Islet precursor cell (in vitro differentiated cells): ENCODE measurements around the gene PSMC3.
A peak's percentile ranks its signal among the peaks of the same experiment; 100 is the strongest.

Source experiments
- DNase-seq: peaks from one replicate; pipeline ENCODE4 v3.0.0-alpha.2; 2018

PSMC3 gene

GRCh38 chr11:47393163-47394049, 32.8 kb downstream of the PSMC3 start:
- peak; percentile 70 for DNase-seq

GRCh38 chr11:47392546-47393162, 33.6 kb downstream of the PSMC3 start:
- DNase-seq, result no peak

DNA sequence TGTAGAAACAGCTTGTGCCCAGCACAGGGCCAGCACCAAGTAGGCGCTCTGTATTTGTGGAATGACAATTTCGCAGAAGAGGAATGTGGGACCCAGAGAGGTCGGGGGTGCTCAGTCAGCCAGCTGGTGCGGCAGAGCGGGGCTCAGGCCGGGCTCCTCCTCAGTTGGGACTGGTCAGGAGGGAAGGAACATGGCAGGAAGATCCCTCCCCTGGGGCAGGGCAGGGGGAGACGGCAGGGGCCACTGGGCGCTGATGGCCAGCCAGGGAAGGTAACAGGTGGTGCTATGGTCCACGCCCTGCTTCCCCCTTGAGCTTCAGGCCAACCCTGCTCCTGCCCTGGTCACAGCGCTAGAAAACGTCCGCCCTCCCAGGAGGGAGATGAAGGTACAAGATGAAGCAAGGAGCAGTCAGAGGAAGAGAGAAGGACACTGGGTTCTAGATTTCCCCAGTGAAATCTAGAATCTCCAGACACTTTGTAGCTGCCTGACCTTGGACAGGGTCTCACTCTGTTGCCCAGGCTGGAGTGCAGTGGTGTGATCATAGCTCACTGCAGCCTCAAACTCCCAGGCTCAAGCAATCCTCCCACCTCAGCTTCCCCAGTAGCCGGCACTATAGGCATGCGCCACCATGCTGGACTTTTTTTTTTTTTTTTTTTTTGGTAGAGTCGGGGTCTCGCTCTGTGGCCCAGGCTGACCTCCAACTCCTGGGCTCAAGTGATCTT, 34.4 kb downstream of the PSMC3 start:
- DNase-seq, result no peak

DNA sequence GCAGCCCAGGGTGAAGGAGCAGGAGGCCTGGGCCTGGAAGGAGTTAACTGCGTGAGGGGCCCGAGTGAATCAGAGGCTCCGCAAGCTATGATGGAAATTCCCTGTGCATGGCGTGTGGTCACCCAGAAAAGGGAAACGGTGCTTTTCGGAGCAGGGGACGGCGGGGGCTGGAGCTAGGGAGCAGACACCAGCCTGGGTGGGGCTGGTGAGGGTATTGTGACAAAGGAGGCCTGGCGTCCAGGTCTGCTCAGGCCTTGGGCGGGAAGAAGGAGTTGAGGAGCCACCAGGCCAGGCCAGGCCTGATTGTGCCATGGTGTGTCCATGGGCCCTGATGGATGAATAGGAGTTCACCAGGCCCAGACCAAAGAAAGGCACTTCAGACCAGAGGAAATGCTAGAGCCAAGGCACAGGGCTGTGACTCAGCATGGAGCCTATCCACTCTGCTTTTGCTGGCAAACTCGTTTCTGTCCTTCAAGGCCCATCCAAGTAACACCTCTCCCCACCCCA, 35.1 kb downstream of the PSMC3 start:
- peak; percentile 69 for DNase-seq

DNA sequence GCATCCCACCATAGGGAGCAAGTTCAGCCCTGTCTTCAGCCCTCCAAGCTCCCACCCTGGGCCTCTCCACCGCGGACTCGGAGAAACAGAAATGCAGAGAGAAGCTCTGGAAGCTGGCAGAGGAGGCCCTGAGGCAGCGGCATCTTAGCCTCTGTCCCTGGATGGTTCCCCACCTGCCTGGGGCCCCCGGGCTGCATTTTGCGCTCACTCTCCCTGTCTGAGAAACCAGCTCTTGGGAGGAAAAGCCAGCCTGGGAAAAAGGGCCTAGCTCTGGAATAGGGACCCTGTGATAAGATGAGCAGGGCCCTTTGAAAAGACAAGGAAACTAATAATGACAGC, 35.8 kb downstream of the PSMC3 start:
- no peak for DNase-seq

DNA sequence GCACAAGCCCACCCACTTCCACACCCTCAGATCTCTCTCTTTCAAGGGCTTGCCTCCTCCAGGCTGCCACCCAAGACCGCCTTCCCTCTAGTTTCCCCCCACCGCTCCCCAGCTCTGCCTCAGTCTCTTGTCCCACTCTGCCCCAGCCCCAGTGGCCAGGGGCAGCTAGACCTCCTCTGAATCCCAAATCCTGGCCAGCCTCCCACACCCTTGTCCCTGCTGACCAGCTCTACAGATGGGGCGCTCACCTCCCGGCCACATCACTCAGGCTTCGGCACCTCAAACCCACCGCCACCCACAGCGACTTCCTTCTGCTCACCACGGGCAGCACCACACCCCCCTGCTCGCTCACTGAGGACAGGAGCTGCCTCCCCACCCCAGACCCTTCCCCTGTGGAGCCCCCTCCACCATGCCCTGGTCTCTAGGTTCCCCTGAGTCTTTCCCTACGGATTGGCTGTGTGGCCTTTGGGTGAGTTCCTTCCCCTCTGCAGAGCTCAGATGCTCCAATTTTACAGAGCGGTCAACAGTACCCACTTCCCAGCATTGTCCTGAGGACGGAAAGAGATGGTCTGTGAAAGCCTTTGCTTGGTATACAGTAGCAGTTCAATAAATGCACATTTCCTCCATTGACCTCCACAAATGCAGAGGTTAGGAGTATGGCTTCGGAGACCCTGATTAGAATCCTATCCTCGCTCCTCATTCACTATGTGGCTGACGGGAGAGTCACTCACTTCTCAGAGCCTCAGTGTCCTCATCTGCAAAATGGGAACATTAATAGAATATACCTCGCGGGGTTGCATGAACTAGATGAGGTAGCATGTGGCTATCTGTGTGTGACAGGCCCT, 36.4 kb downstream of the PSMC3 start:
- no peak for DNase-seq

- DNase-seq, result no peak
Observed at GRCh38 chr11:47388697-47389576, 37.3 kb downstream of the PSMC3 start.

DNA sequence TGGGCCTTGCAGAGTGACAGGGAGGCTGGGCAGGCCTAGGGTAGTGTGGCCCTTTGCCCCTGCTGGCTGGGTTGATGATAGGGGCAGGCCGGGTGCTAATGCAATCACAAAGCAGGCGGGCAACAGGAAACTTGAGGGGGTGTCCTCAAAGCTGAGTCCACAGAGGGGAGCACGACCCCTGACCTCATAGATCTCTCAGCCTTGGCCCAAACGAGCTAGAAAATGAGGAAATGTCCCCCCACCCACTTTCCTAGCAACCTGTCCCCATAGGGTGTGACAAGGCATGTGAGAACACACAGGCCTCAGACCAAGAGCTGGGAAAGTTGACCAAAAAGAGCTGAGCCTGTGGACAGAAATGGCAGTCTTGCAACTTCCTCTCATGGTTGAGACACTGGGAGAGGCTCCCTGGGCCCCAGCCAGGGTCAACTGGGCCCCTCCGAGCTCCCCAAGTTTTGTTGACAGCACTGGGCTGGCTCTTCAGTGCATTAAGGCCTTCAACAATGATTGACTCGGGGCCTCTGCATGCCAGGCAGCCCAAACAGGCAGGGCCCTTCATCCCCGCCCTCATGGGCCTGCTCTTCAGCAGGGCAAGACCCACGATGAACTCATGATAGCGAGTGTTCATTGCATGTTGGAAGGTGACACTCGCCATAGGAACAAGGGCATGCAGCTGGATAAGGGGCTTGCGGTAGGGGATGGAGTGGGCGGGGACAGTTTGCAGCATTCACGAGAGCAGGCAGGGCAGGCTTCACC, 38.1 kb downstream of the PSMC3 start:
- DNase-seq, result no peak

- DNase-seq, result no peak
Observed at GRCh38 chr11:47384498-47384897, 41.7 kb downstream of the PSMC3 start.

GRCh38 chr11:47383071-47383470, 43.2 kb downstream of the PSMC3 start:
- DNase-seq, result no peak

- no peak for DNase-seq
Observed at GRCh38 chr11:47380078-47380477, 46.2 kb downstream of the PSMC3 start.

DNA sequence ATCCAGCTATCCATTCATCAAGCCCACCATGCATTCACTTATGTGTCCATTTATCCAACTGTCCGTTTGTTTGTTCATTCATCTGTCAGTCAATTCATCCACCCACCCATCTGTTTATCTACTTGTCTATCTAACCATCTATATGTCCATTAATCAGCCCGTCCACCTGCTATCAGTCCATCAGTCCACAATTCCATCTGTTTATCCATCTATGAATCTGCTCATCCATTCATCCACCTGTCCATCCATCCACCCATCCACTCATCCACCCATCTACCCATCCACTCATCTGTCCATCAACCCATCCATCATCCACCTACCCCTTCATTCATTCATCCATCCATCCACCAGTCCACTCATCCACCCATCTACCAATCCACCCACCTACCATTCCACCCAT, 46.9 kb downstream of the PSMC3 start:
- no peak for DNase-seq

- no peak for DNase-seq
Observed at GRCh38 chr11:47378836-47379170, 47.4 kb downstream of the PSMC3 start.

- DNase-seq, result no peak
Observed at GRCh38 chr11:47378010-47378835, 48.0 kb downstream of the PSMC3 start, which contains the start of gene SPI1. Gene SPI1 (minus strand): TSS chr11:47378547. CDS start chr11:47378353, 194 bp downstream.

- DNase-seq, result no peak
Observed at GRCh38 chr11:47377571-47378009, 48.6 kb downstream of the PSMC3 start.

DNA sequence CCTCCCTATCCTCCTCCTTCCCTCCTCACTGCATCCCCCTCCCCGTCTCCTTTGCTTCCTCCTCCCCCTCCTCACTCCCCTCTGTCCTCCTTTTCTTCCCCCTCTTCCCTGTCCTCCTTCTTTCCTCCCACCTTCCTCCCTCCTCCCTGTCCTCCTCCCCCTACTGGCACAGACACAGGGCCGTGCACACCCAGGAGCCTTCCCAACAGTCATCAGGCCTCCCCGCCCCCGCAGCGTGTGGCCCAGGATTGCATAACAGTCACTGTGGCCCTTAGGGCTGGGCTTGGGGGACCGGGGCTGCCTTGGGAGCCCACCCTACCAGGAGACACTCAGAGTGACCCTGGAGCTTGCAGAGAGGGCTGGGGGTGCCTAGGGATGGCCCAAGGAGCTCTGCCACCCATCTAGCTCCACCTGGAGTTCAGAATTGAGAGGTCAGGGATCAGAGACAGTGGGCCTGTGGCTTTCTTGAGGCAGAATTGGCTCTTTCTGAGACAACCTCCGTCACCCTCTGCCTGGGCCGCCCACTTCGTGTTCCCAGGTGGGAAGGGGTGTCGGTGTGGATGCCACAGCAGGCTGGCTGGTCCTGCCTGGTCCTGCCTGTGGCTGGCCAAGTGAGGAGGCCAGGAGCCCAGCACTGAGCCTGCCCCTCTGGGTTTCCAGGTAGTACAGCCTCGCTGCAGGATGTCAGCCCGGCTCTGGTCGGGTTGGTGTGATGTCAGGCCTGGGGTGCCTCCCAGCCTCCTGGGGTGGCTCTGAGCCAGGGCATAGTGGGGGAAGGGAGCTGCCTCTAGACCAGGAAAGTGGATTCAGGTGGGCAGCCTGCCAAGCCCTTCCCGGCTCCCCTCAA, 49.5 kb downstream of the PSMC3 start:
- DNase-seq, result no peak

- no peak for DNase-seq
Observed at GRCh38 chr11:47376107-47376524, 50.1 kb downstream of the PSMC3 start.

DNA sequence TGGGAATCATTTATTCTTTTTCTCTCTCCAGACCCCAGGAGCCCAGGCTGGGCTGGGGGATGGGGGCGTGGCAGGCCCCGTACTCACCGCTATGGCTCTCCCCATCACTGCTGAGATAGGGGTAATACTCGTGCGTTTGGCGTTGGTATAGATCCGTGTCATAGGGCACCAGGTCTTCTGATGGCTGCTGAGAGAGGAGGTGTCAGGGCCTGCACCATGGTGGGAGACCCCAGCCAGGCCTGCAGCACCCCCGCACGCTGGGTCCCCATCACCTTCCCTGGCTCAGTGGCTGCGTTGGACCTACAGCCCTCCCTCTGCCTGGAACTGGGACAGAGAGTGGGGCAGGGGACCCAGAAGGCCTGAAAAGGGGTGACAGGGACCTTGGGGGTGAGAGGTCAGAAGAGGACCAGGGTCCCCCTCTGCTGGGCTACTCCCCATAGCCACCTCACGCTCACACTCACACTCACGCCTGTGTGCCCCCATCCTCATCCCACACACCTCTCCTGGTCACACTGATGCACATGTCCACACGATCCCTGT, 50.6 kb downstream of the PSMC3 start:
- no peak for DNase-seq

GRCh38 chr11:47375020-47375419, 51.2 kb downstream of the PSMC3 start:
- no peak for DNase-seq
